T-helper 17 cell (primary cell): ENCODE measurements around the gene TUBB2B. TPM values are rescaled to one million over a fixed set of nuclear protein-coding genes. Genes with fewer than 3 reads are reported as not detected.
"Not testable (repeated sequence)": the region's sequence is repeated elsewhere in the genome, so short reads cannot be mapped to it uniquely, and the experiment has no call there.

ENCODE experiments used
- ATAC-seq: fragments of 150-1000 bp; cut with Tn5 transposase; 2 replicates; pipeline ENCODE4 v1.10.0; 2021; ENCODE audit warnings: mild to moderate bottlenecking, moderate library complexity
- DNase-seq, 3 donors: peaks; one replicate each; pipeline versions ENCODE4 v3.0.0 to v3.0.0-alpha.2; 2020 to 2021
- H3K9me3 ChIP-seq: one replicate; pipeline ENCODE4 v1.7.0; 2013; ENCODE audit warnings: low read length, mild to moderate bottlenecking; ENCODE audit not compliant: control insufficient read depth, poor library complexity, severe bottlenecking
- H3K27ac Mint-ChIP-seq: one replicate; pipeline ENCODE4 v1.8.0; 2022; ENCODE audit warnings: mild to moderate bottlenecking, moderate library complexity, mixed read lengths
- H3K27me3 Mint-ChIP-seq: one replicate; pipeline ENCODE4 v1.8.0; 2022; ENCODE audit warnings: mixed read lengths
- H3K36me3 Mint-ChIP-seq: one replicate; pipeline ENCODE4 v1.8.0; 2022; ENCODE audit warnings: low read depth, mixed read lengths
- H3K4me1 Mint-ChIP-seq: one replicate; pipeline ENCODE4 v1.8.0; 2022; ENCODE audit warnings: mild to moderate bottlenecking, mixed read lengths
- H3K4me3 Mint-ChIP-seq: one replicate; pipeline ENCODE4 v1.8.0; 2022; ENCODE audit warnings: mild to moderate bottlenecking, moderate library complexity, mixed read lengths
- total RNA-seq, 4 donors: library from RNA in 2 of 4; stranded (reverse) in 2 of 4; gene quantifications; one replicate each; pipeline ENCODE4 v1.2.3 and lab custom pipeline; 2022 to 2026

Gene TUBB2B
- total RNA-seq, 2 donors from 2014 or later: 0.75 to 0.76 TPM

DNA sequence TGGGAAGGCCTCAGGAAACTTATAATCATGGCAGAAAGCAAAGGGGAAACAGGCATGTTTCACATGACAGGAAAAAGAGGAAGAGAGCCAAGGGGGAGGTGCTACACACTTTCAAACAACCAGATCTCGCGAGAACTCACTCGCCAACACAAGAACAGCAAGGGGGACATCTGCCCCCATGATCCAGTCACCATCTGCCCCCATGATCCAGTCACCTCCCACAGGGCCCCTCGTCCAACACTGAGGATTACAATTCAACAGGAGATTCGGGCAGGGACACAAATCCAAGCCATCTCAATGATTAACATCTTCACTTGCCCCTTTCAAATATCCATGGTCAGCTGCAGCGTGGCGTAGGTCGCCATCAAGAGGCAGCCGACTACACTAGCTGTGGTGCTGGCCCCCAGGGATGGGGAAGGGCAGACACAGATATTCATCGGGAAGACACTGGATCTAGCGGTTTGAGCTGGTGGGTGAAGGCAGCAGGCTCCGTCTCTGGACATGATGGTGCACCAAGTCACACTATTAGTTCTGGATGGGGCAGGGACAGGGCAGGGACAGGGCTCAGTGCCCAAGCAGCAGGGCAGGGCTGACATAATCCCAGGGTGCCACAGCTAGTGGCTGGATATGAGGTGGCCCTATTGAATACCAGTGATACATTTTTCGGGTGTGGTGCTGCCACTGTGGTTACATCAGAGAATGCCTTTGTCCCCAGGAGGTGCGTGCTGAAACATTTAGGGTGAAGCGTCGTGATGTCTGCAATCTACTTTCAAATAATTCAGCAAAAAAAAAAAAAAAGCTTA lies 31.6 kb downstream of the TUBB2B start:
- Mint-ChIP-seq H3K4me3 (no peak overlapping the region), H3K27ac (no peak overlapping the region), H3K27me3 (peaks cover 4% of the 10 kb centered on the region), H3K36me3 (peaks cover 2% of the 10 kb centered on the region), H3K4me1 (peaks cover 2% of the 10 kb centered on the region)
- no peak for ATAC-seq
- no peaks in the 10 kb centered on the region for H3K9me3 ChIP-seq
- DNase-seq: no peak

DNA sequence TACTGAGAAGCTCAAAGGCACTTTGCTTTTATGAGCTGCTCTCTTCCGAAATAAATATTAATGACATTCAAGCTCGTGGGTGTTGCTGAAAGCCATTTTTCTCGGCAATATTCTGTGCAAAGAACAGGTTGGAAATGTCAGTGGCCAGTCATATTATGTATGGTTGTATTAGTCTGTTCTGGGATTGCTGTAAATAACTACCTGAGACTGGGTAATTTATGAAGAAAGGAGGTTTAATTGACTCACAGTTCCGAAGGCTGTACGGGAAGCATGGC lies 32.1 kb downstream of the TUBB2B start:
- Mint-ChIP-seq H3K27me3 (peaks cover 4% of the 10 kb centered on the region), H3K27ac (no peak overlapping the region), H3K36me3 (peaks cover 2% of the 10 kb centered on the region), H3K4me1 (peaks cover 2% of the 10 kb centered on the region), H3K4me3 (no peak overlapping the region)
- DNase-seq (no peak), ATAC-seq (no peak)
- no peaks in the 10 kb centered on the region for H3K9me3 ChIP-seq

DNA sequence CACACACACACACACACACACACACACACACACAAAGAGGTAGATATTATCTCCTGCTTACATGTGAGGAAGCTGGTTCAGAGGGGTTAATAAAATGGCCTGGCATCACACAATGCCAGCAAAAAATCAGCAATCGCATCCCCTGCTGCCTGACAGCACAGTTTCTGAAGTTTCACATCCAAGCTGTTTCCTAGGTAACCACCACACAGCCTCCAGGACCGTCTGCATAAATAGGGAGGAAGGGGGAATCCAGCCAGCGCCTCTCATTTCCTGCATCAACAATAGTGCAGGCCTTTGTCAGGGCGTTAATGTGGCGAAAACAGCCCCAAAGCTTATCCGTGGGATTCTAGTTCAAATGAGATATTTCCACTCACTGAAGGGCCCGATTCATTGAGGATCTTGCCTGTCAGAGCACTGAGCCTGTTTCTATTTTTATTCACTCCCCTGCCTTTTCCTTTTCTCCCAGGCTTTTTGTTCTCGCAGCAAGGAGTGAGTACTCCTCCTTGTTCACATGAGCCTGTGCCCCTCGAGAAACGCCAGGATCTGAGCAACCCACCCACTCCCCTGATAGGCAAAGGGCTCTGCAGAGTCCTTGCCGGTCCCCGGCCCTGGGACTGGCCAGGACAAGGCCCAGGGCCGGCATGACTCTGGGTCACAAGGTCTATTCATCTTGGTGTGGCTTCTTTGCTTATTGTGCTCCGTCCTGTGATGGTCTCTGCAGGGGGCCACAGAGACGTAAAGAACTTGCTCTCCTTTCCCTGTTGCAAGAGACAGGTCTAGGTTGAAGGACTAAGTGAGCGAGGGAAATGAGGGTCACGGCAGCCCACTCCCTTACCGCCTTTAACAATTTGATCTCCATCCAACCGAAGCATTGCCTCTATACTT lies 32.7 kb downstream of the TUBB2B start:
- Mint-ChIP-seq H3K36me3 (peaks cover 2% of the 10 kb centered on the region), H3K27ac (no peak overlapping the region), H3K4me1 (peaks cover 2% of the 10 kb centered on the region), H3K4me3 (no peak overlapping the region), H3K27me3 (peaks cover 8% of the 10 kb centered on the region)
- no peak for DNase-seq
- ATAC-seq: no peak
- H3K9me3 ChIP-seq: no peaks in the 10 kb centered on the region

DNA sequence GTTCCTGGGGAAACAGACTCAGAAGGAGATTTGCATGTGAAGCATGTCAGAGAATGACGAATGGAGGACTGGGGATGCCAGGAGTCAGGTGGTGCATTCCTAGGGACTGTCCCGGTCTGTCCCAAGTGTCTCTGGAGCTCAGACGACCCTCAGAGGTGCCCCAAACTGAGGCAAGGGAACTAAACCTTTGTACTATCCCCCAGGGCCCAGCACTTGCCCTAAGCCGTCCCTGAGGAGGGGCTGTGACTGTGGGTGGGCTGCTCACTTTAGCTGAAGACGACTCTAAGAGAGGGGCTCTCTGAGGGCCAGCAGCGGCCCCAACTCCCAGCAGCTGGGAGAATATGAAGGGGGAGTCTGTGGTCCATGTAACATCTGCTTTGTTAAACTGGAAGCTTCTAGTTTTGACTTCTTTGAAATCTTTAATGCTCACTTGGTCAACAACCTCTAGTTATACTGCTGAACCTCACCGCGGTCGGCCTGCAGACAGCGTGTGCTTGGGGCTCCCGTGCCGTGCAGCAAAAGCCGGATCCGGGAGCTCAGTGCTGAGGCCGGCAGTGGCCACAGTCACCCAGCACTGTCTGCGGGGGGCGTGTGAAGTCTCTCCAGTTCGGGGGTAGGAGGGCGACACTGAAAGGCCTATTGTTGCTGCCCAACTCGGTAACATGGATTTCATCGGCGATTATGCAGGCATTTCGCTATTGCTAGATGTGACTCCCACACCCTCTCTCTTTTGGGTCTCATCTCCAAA lies 34.2 kb downstream of the TUBB2B start:
- DNase-seq: no peak
- H3K27me3 Mint-ChIP-seq: peaks cover 14% of the 10 kb centered on the region
- no peak overlapping the region for H3K4me3 Mint-ChIP-seq
- no peak overlapping the region for H3K27ac Mint-ChIP-seq
- no peak for ATAC-seq
- no peaks in the 10 kb centered on the region for H3K9me3 ChIP-seq
- H3K4me1 Mint-ChIP-seq: peaks cover 2% of the 10 kb centered on the region
- peaks cover 2% of the 10 kb centered on the region for H3K36me3 Mint-ChIP-seq

DNA sequence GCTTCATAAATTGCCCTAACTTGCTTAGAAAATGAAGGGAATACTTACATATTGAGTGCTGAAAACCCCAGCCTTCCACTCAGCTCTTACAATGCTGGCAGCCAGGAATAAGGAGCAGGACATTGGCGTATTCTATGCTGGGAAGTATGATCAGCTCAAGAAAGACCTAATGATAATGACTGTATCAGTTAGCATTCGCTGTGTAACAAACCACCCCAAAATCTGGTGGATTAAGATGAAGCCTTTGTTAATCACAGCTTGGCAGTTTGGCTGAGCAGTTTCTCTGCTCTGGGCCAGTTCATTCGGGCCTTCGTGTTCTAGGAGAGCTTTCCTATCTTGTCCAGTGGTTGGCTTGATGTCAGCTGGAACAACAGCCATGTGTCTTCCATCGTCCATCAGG lies 36.7 kb downstream of the TUBB2B start:
- no peak for DNase-seq
- H3K36me3 Mint-ChIP-seq: peaks cover 2% of the 10 kb centered on the region
- H3K27me3 Mint-ChIP-seq: peaks cover 34% of the 10 kb centered on the region
- no peaks in the 10 kb centered on the region for H3K9me3 ChIP-seq
- no peak overlapping the region for H3K27ac Mint-ChIP-seq
- ATAC-seq: no peak
- H3K4me1 Mint-ChIP-seq: peaks cover 2% of the 10 kb centered on the region
- no peak overlapping the region for H3K4me3 Mint-ChIP-seq

DNA sequence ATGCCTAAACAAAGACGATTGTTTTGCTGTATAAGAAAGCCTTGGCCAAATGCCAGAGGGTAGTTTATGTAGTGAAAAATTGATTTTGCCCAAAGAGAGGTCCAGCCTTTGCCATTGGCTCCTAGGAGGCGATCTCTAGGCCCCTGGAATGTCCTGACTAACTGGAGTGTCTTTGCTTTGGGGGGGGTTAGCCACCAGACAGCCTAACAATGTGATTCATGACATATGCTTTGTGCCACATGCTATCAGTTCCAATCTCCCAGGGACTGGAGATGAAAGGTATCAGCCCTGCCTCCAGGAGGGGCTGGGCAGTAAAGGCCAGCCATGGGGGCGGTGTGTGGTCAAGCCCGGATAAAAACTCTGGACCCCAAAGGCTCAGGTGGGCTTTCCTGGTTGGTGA lies 37.4 kb downstream of the TUBB2B start:
- H3K27me3 Mint-ChIP-seq: peaks cover 40% of the 10 kb centered on the region

DNA sequence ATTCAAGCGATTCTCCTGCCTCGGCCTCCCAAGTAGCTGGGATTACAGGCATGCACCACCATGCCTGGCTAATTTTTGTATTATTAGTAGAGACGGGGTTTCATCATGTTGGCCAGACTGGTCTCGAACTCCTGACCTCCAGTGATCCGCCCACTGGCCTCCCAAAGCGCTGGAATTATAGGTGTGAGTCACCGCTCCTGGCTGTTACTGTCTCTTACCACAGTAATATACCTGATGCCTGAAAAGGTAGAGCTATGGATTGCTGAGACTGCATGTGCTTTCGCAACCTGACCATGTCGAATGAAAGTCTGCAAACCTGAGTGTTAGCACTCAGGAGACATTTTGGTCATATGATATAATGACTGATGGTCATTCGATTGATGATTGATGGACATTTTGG lies 38.3 kb downstream of the TUBB2B start:
- H3K4me1 Mint-ChIP-seq, H3K9me3 ChIP-seq, ATAC-seq: not testable (repeated sequence)

More for the DNA sequence above, 37.4 kb downstream of the TUBB2B start:
- peaks cover 2% of the 10 kb centered on the region for H3K4me1 Mint-ChIP-seq
- ATAC-seq (no peak), DNase-seq (no peak)
- no peak overlapping the region for H3K4me3 Mint-ChIP-seq
- no peaks in the 10 kb centered on the region for H3K9me3 ChIP-seq
- peaks cover 2% of the 10 kb centered on the region for H3K36me3 Mint-ChIP-seq
- H3K27ac Mint-ChIP-seq: no peak overlapping the region

DNA sequence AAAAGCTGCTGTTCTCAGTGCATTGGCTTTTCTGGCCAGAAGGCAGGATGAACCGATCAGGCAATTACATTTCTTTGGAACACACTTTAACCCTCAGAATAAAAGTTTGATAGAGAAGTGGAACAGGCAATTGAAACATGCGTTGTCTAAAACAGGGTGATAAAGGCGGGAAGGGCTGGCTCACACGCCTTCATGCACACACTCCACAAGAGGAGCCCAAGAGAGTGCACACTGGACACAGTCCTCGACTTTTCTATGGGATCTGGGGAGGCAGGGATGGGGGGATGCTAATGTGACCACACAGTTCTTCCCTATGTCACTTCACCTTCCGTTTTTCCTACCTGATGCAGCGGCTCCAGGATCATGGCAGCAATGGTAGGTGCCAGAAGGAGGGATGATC lies 39.2 kb downstream of the TUBB2B start:
- Mint-ChIP-seq H3K27ac (no peak overlapping the region), H3K27me3 (peaks cover 57% of the 10 kb centered on the region), H3K4me3 (no peak overlapping the region), H3K4me1 (peaks cover 2% of the 10 kb centered on the region), H3K36me3 (peaks cover 2% of the 10 kb centered on the region)
- ATAC-seq: no peak
- no peaks in the 10 kb centered on the region for H3K9me3 ChIP-seq
- DNase-seq: no peak

More for the DNA sequence above, 38.3 kb downstream of the TUBB2B start:
- peaks cover 47% of the 10 kb centered on the region for H3K27me3 Mint-ChIP-seq
- not testable (repeated sequence) for H3K27ac Mint-ChIP-seq, DNase-seq, H3K4me3 Mint-ChIP-seq, H3K36me3 Mint-ChIP-seq

DNA sequence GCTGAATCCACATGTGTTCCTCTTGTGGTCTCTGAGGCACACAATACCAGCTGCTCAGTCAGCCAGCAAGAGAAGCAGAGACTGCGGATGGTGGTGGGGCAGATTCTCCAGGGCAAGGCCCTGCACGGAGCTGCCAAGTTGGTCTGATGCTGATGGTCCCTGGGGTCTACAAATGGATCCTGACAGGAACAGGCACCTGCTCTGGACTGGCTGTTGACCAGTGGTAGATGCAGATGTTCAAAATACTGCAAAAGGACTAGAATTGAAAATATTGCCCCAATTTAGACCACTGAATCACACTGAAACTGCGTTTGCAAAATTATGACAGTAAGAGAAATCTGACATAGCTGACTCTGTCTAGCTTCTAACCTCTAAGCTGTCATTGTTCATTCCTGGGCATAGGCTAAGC lies 40.5 kb downstream of the TUBB2B start:
- H3K36me3 Mint-ChIP-seq: peaks cover 1% of the 10 kb centered on the region
- no peak overlapping the region for H3K27ac Mint-ChIP-seq
- no peaks in the 10 kb centered on the region for H3K9me3 ChIP-seq
- peaks cover 57% of the 10 kb centered on the region for H3K27me3 Mint-ChIP-seq
- ATAC-seq (no peak), DNase-seq (no peak)
- no peak overlapping the region for H3K4me3 Mint-ChIP-seq
- H3K4me1 Mint-ChIP-seq: peaks cover 1% of the 10 kb centered on the region

DNA sequence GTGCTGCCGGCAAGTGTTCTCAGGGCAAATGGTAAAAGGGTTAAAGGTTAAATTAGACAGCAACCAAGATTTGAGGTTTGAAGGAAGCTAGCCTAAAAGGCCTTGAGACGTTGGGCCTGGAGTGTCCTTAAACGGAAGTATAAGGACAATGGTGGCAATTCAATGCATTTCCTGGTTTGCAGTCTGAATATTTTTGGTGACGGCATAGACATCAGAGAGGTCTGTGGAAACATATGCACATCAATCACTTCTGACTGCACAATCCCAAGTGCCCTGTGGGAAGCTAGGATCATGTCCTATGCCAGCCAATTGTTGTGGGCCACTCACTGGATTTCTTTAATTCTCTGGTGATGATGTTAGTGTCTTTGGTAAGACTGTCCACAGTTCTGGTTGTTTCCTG lies 44.4 kb downstream of the TUBB2B start:
- DNase-seq (no peak), ATAC-seq (no peak)
- H3K27ac Mint-ChIP-seq: no peak overlapping the region
- H3K27me3 Mint-ChIP-seq: peaks cover 57% of the 10 kb centered on the region
- no peaks in the 10 kb centered on the region for H3K36me3 Mint-ChIP-seq
- H3K4me3 Mint-ChIP-seq: no peak overlapping the region
- no peaks in the 10 kb centered on the region for H3K9me3 ChIP-seq
- H3K4me1 Mint-ChIP-seq: peaks cover 2% of the 10 kb centered on the region

DNA sequence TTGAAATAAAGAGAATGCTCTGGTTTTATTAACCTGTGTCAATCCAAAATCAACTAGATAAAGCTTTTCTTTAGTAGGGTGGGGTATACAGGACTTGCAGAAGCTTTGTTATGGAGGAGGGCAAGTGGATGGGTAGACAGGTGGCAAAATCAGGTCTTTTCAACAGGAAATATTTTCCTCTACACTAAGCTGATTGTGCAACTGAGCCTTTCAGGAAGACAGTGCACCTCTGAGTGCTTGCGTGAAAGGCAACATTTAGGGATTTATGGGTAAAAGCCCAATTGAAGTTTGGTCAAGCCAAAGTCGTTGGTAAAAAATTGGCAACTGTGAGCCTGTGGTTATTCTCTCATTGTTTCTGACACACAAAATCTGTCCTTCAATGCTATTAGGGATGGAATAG lies 46.3 kb downstream of the TUBB2B start:
- H3K4me1 Mint-ChIP-seq: peaks cover 2% of the 10 kb centered on the region
- H3K36me3 Mint-ChIP-seq: peaks cover under 1% of the 10 kb centered on the region
- H3K27me3 Mint-ChIP-seq: peaks cover 51% of the 10 kb centered on the region
- H3K9me3 ChIP-seq: no peaks in the 10 kb centered on the region
- DNase-seq (no peak), ATAC-seq (no peak)
- no peak overlapping the region for H3K27ac Mint-ChIP-seq
- no peak overlapping the region for H3K4me3 Mint-ChIP-seq

DNA sequence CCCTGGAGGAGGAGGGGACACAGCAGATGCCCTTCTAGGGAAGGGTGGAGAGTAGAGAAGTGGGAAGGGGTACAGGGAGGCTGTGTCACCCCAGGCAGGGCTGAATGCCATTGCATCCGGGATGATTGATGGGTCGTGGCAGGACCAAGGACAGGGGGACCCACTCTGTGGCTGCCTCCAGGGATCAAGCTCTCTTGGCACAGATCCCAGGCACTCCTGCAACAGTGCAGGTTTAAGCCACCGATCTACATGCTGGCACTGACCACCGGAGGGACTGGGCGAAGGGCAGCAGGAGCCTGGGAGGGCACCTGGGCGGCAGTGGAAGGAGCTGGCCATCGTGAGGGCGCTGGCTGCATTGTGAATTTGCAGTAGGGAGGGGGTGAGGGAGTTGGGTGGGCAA lies 47.5 kb downstream of the TUBB2B start:
- Mint-ChIP-seq H3K27ac (peak overlapping the region; percentile 19), H3K27me3 (peaks cover 47% of the 10 kb centered on the region), H3K4me3 (peak overlapping the region; percentile 76)
- not testable (repeated sequence) for DNase-seq, H3K4me1 Mint-ChIP-seq, ATAC-seq, H3K9me3 ChIP-seq, H3K36me3 Mint-ChIP-seq

DNA sequence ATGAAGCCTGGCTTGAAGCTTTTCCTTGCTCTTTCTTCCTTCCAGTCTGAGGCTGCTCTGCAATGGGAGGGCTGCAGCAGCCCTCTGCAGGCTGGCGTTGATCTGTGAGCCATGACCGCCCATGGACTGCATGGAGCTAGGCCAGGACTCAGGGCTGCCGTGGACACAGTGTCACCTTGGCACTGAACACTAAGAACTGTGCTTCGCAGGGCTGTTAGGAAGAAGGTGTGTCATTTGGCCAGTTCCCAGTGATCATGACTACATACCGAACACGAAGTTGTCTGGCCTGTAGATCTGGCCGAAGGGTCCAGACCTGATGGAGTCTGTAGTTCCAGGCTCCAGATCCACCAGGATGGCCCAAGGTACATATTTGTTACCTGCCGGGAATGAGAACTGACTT lies 48.8 kb downstream of the TUBB2B start:
- not testable (repeated sequence) for H3K27ac Mint-ChIP-seq, H3K36me3 Mint-ChIP-seq, H3K4me3 Mint-ChIP-seq, DNase-seq, H3K4me1 Mint-ChIP-seq, ATAC-seq, H3K9me3 ChIP-seq
- peaks cover 35% of the 10 kb centered on the region for H3K27me3 Mint-ChIP-seq
